8988T (cell line): ENCODE results near the gene RPGRIP1L.
"Not testable (repeated sequence)": the region's sequence is repeated elsewhere in the genome, so short reads cannot be mapped to it uniquely, and the experiment has no call there.

Experiments
- DNase-seq: peaks from one replicate; pipeline ENCODE4 v3.0.0; 2011

The RPGRIP1L gene

GRCh38 chr16:53711390-53711789 lies 7.7 kb upstream of the RPGRIP1L start:
- DNase-seq: no peak

GRCh38 chr16:53708490-53708889 lies 4.8 kb upstream of the RPGRIP1L start:
- no peak for DNase-seq

GRCh38 chr16:53707671-53708070 lies 4.0 kb upstream of the RPGRIP1L start:
- DNase-seq: no peak

GRCh38 chr16:53704445-53704813 lies 770 bp upstream of the RPGRIP1L start:
- DNase-seq: no peak

GRCh38 chr16:53698271-53698670 lies 5.4 kb downstream of the RPGRIP1L start:
- DNase-seq: not testable (repeated sequence)

- DNase-seq: no peak
Measured at GRCh38 chr16:53695070-53695469, 8.6 kb downstream of the RPGRIP1L start.

- DNase-seq: no peak
Measured at GRCh38 chr16:53693320-53693719, 10.3 kb downstream of the RPGRIP1L start.

GRCh38 chr16:53692146-53692545 lies 11.5 kb downstream of the RPGRIP1L start:
- no peak for DNase-seq

- DNase-seq: no peak
Measured at GRCh38 chr16:53690771-53691170, 12.9 kb downstream of the RPGRIP1L start.

GRCh38 chr16:53689636-53690035 lies 14.0 kb downstream of the RPGRIP1L start:
- DNase-seq: no peak

GRCh38 chr16:53686710-53687109 lies 16.9 kb downstream of the RPGRIP1L start:
- DNase-seq: no peak

GRCh38 chr16:53685334-53685733 lies 18.3 kb downstream of the RPGRIP1L start:
- DNase-seq: not testable (repeated sequence)

- DNase-seq: no peak
Measured at GRCh38 chr16:53681354-53681753, 22.3 kb downstream of the RPGRIP1L start.

- DNase-seq: no peak
Measured at GRCh38 chr16:53680756-53681155, 22.9 kb downstream of the RPGRIP1L start.

- no peak for DNase-seq
Measured at GRCh38 chr16:53678756-53679343, 24.8 kb downstream of the RPGRIP1L start.

- DNase-seq: no peak
Measured at GRCh38 chr16:53678155-53678554, 25.5 kb downstream of the RPGRIP1L start.

GRCh38 chr16:53673189-53673588 lies 30.5 kb downstream of the RPGRIP1L start:
- DNase-seq: no peak

- DNase-seq: no peak
Measured at GRCh38 chr16:53672461-53672860, 31.2 kb downstream of the RPGRIP1L start.

GRCh38 chr16:53668869-53669268 lies 34.8 kb downstream of the RPGRIP1L start:
- no peak for DNase-seq

GRCh38 chr16:53666786-53667415 lies 36.8 kb downstream of the RPGRIP1L start:
- DNase-seq: no peak

GRCh38 chr16:53664724-53665345 lies 38.8 kb downstream of the RPGRIP1L start:
- DNase-seq: no peak

- DNase-seq: no peak
Measured at GRCh38 chr16:53662072-53662471, 41.6 kb downstream of the RPGRIP1L start.

- no peak for DNase-seq
Measured at GRCh38 chr16:53654946-53655345, 48.7 kb downstream of the RPGRIP1L start.

GRCh38 chr16:53651357-53651756 lies 52.3 kb downstream of the RPGRIP1L start:
- DNase-seq: no peak

GRCh38 chr16:53646506-53646905 lies 57.2 kb downstream of the RPGRIP1L start:
- DNase-seq: no peak
